ENCODE results near the gene PCDH8.

PCDH8 gene

GRCh38 chr13:52848455-52849195 is at the start of gene PCDH8:
Gene PCDH8, minus strand, starts transcription at chr13:52848640. Its CDS starts 204 bp downstream, at chr13:52848436.
- FAIRE-seq: no peak
- peak; percentile 77 for DNase-seq (ENCODE audit: low spot score)

DNA sequence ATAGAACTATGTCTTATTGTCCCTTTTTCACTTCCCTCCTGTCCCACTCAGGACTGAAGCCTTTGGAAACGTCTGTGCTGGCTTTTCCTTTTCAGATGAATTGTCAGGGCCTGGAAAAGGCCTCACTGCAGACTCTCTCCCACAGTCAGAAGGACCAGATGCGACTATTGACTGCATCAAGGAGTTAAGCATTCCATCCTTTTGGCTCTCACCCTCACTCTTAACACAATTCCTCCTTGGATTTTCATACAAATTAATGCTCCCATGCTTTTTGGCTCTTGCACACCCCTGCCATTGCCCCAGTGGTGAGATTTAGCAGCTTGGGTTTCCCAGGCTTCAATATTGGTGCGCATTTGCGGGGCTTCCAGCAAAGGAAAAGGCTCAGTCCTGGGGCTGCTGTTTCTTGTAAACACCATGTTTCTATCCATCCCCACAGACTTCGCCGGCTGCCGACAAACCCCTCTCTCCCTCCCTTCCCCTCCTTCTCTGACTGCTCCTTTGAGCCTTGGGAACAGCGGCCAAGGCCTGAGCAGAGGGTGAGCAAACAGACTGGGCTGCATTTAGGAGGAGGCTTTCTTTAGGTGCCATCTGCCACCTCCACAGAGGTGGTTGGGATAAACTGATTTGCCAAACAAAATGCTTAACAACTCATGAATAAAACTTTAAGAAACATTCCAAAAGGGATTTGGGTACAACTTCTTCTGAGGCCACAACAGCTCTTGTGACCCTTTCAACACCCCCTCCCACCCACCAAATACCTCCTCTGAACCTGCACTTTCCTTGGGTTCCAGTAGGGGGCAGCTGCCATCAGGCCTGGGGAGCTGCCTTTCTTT is 48.6 kb upstream of the PCDH8 start:
- DNase-seq (ENCODE audit: low spot score) (no peak), FAIRE-seq (no peak)

GRCh38 chr13:52894413-52894812 is 46.0 kb upstream of the PCDH8 start:
- FAIRE-seq: no peak
- no peak for DNase-seq (ENCODE audit: low spot score)

- no peak for DNase-seq (ENCODE audit: low spot score)
These were observed 44.5 kb upstream of the PCDH8 start for GRCh38 chr13:52892925-52893324.

DNA sequence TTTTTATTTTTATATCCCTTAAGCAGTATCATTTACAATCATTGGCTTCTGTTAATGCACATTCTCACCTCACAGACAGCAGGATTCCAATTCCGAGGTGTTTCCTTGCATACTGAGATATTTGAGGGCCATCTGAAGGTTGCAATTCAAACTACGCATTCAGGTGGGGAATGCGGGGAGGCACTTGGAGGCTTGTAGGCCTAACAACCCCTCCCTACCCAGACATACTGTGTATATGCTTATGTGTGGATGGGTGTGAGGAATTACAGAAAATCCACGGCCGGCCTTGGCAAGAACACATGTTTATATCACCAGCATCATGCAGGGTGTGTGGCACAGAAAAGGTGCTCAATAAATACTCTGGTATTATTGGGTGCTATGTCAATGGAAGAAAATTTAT is 43.3 kb upstream of the PCDH8 start:
- FAIRE-seq (no peak), DNase-seq (ENCODE audit: low spot score) (no peak)

More at GRCh38 chr13:52892925-52893324, 44.5 kb upstream of the PCDH8 start:
- no peak for FAIRE-seq

DNA sequence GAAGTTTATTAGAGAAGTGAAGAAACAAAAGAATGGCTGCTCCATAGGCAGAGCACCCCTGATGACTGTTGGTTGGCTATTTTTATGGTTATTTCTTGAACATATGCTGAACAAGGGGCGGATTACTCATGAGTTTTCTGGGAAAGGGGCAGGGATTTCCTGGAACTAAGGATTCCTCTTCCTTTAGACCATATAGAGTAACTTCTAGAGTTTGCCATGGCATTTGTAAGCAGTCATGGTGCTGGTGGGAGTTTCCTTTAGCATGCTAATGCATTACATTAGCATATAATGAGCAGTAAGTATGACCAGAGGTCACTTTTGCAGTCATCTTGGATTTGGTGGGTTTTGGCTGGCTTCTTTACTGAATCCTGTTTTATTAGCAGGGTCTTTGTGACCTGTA is 38.7 kb upstream of the PCDH8 start:
- no peak for FAIRE-seq

DNA sequence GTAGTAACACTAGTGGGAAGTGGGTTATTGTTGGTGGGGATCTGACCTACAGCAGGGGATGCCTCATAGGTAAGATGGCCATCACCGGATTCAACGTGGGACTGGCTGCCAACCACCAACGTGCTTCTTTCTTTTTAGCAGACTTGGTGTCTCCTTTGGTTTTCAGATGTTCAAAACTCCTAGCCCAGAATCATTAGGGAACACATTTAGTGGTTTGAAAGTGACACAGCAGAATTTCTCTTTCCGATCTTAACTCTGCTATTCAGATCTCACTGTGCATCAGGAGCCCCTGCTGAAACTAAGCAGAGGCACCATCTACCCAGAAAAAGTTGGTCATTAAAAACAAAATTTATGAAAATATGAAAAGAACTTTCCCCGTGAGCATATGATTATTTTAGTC is 36.7 kb upstream of the PCDH8 start:
- FAIRE-seq (no peak), DNase-seq (ENCODE audit: low spot score) (no peak)

More for the DNA sequence above, 38.7 kb upstream of the PCDH8 start:
- no peak for DNase-seq (ENCODE audit: low spot score)

DNA sequence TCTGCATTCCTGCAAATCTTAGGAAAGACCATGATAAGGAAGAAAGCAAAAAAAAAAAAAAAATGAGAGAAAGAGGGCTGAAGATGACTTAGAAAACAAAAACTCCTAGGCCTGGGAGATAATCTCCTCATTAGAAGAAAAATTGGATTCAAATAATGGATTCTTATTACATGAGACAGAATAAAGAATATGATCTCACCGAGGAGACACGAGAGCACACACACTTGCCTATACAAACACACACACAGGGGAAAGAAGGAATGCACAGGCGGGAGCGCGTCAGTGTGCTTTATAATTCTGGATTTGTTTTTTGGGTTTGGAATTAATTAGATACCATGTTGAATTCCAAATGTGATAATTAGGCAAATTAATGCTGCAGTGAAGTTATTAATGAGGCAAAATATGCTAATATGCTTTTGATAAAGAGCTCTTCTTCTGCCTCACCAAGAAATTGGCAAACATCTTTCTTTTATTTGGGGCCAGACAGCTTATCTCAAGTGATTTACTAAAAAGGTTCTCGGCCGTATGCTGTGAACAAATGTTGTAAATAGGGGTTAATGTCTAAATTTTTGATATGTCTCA is 36.1 kb upstream of the PCDH8 start:
- FAIRE-seq: no peak
- no peak for DNase-seq (ENCODE audit: low spot score)

DNA sequence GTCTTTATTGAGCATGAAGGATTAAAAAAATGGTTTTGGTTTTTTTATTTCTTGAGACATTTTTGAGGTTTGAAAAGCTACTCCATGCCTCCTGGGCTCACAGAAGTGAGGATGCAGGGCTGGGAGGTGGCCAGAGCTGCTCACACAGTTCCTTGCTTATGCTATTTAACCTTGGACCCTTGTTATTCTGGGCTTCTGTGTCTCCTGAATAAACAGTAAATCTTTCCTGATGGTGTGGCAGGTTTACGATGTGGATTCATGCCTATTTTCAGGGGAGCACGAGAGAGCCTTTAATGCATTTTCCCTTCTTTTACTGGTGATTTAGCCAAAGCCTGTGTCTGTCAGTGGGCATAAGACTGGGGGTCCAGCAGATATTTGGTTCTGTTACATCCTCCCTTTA is 34.3 kb upstream of the PCDH8 start:
- DNase-seq (ENCODE audit: low spot score) (no peak), FAIRE-seq (no peak)

- DNase-seq (ENCODE audit: low spot score) (no peak), FAIRE-seq (no peak)
These were observed 31.7 kb upstream of the PCDH8 start for GRCh38 chr13:52879950-52880741.

DNA sequence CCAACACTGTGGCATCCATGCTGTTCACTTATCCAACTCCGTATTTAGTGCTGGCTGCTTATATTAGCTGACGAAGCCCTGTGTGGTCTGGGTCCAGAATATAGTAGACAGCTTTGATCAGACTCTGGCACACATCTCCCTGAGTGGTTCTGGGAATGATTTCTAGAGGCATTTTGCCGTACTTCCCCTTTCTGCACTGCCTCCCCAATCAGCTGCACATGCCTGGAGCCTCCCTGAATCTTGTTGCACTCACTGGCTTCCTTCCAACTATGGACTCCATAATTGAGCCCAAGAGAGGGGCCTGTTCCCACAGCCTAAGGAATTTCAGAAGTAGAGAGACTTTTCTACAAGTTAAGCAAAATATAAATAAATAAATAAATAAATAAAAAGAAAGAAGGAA is 30.4 kb upstream of the PCDH8 start:
- FAIRE-seq (no peak), DNase-seq (ENCODE audit: low spot score) (no peak)

- FAIRE-seq (no peak), DNase-seq (ENCODE audit: low spot score) (no peak)
These were observed 21.7 kb upstream of the PCDH8 start for GRCh38 chr13:52870143-52870542.

GRCh38 chr13:52869621-52870020 is 21.2 kb upstream of the PCDH8 start:
- FAIRE-seq (no peak), DNase-seq (ENCODE audit: low spot score) (no peak)

- FAIRE-seq (no peak), DNase-seq (ENCODE audit: low spot score) (no peak)
These were observed 20.6 kb upstream of the PCDH8 start for GRCh38 chr13:52869050-52869449.

- no peak for DNase-seq (ENCODE audit: low spot score)
- no peak for FAIRE-seq
These were observed 19.8 kb upstream of the PCDH8 start for GRCh38 chr13:52868190-52868589.

GRCh38 chr13:52864941-52865340 is 16.5 kb upstream of the PCDH8 start:
- FAIRE-seq: no peak
- no peak for DNase-seq (ENCODE audit: low spot score)

DNA sequence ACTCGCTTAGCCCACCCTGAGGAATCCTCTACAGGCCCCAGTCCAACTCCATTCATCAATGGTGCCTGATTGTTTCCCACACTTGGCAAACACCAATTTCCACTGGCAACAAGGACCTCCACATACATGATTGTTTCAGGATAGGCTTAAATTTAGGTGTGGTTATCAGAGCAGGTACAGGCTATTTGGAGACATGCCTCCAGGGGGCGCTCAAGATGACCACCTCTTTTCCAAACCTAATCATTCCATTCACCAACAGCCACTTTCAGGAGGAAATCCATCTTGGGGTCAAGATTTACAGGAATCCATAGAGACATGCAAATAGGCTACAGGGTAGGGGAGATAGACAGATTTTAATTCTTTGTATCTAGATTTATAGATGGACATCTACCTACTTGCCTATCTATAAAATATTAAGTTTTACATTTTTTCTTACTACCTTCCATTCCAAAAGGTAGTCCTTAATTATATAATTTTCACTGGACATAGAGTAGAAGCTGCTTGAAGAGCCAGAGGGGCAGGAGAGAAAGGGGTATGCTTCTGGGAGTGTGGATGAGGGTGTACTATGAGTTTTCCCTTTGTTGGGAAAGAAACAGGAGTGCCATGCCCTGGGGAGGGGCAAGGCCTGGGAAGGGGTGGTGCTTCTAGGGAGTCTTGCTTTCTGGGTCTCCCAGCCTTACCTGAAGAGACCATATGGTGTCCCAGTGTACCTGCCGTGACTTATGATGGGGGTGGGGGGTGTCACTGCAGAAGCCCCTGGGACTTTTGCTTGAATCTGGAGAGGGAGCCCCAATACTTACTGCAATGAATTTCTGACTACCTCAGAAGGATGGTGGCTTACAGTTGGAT is 14.1 kb upstream of the PCDH8 start:
- peak; percentile 23 for DNase-seq (ENCODE audit: low spot score)
- FAIRE-seq: no peak

- DNase-seq (ENCODE audit: low spot score) (no peak), FAIRE-seq (no peak)
These were observed 4.0 kb upstream of the PCDH8 start for GRCh38 chr13:52852444-52852843.

DNA sequence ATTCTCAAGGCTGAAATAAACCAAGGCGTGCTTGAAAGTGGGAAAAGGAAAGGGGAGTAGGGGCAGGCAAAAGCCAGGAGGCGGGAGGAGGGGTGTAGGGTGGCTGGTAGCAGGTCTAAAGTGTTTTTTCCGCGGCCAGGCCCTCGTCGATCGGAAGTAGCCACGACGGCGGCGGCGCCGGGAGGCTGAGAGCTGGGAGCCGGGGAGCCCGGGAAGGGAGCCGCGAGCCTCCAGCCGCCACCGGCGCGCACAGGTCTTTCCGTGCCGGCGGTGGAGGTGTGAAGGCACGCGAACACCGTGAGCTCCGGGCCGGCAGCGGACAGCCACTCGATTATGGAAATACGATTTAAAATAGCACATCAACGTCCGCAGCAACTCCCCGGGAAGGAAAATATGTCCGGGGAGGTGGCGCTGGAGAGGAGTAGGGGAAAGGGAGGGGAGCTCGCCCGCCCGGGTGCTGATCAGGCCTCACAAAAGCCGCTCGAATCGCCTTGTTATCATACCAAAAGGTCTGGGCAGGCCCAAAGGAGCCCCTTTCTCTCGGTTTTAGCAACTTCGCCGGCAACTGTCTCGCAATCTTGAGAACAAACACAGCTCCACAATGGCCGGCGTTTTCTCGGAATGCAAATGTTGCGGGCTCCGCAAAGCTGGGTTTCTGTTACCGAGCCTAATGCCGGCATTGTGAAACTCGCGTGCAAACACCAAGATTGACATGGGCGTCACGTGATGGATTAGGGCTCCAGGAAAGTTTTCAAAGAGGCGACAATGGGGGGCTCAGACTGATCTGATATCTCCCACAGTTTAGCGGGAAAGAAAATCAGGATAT is 2.9 kb upstream of the PCDH8 start:
- FAIRE-seq: no peak

More for the DNA sequence above, 2.9 kb upstream of the PCDH8 start:
- peak; percentile 43 for DNase-seq (ENCODE audit: low spot score)
